HepG2 (cell line): ENCODE results near the gene ASH1L. TPM values are rescaled to one million over a fixed set of nuclear protein-coding genes. Genes with fewer than 3 reads are reported as not detected.

Source experiments
- HNF4A ChIP-seq: sonication (generic); formaldehyde crosslinking; IDR thresholded peaks from 2 replicates; pipeline ENCODE4 v1.4.0; 2020; ENCODE audit warnings: missing genetic modification reagents
- KDM5B ChIP-seq: sonication (generic); formaldehyde crosslinking; IDR thresholded peaks from 2 replicates; pipeline ENCODE4 v1.4.0; 2020; ENCODE audit warnings: missing genetic modification reagents, mild to moderate bottlenecking, borderline replicate concordance
- PITX1 ChIP-seq: sonication (generic); formaldehyde crosslinking; IDR thresholded peaks from 2 replicates; pipeline ENCODE4 v1.5.1; 2020; ENCODE audit warnings: mild to moderate bottlenecking, missing genetic modification reagents
- RARA ChIP-seq: IDR thresholded peaks from 2 replicates; pipeline ENCODE4 v1.6.1; 2016; ENCODE audit warnings: missing genetic modification reagents, missing compliant biosample characterization
- ZNF629 ChIP-seq: sonication (generic); formaldehyde crosslinking; conservative IDR thresholded peaks from 2 replicates; pipeline ENCODE4 v1.5.0; 2020; ENCODE audit warnings: missing genetic modification reagents
- ZNF878 ChIP-seq: sonication (generic); formaldehyde crosslinking; IDR thresholded peaks from 2 replicates; pipeline ENCODE4 v1.8.1; 2023; ENCODE audit warnings: mild to moderate bottlenecking, missing genetic modification reagents, moderate library complexity
- polyA plus RNA-seq, 8 experiments: library from polyadenylated mRNA; depleted of rRNA in 3 of 8; stranded (reverse) in 7 of 8; unstranded in 1 of 8; fragments of >200 nt; fragmentation: Illumina TruSeq in 4 of 8; extraction: Trizol in 4 of 8; gene quantifications; 2 replicates each; pipeline versions ENCODE4 v1.2.1 to v1.2.3, GENCODE V29; 2011 to 2016; ENCODE audit warnings: low read depth in 4 of 8, missing spikeins in 1 of 8, mixed read lengths in 1 of 8; ENCODE audit not compliant: insufficient read depth in 1 of 8
- total RNA-seq, 5 experiments: library from RNA; depleted of rRNA; stranded (reverse); fragments of >200 nt; fragmentation: Illumina TruSeq; extraction: Trizol; gene quantifications; 2 replicates each; pipeline ENCODE4 v1.2.3, GENCODE V29; 2016; ENCODE audit warnings: low read depth in 1 of 5
- TF ChIP-seq, protein P1 (sequence below), 2 experiments: sonication (generic) in 1 of 2; formaldehyde crosslinking in 1 of 2; IDR thresholded peaks; 2 replicates each; pipeline versions ENCODE4 v1.6.1 to v1.9.0; 2014 to 2022; ENCODE audit warnings: antibody characterized with exemption in 1 of 2, borderline replicate concordance in 1 of 2, inconsistent platforms in 1 of 2, low read depth in 1 of 2, missing genetic modification reagents in 1 of 2
- TF ChIP-seq, protein P2 (sequence below): IDR thresholded peaks from 2 replicates; pipeline ENCODE4 v1.6.1; 2016; ENCODE audit warnings: low read depth
- TF ChIP-seq, protein P3 (sequence below): sonication (generic); formaldehyde crosslinking; IDR thresholded peaks from 2 replicates; pipeline ENCODE4 v1.5.0; 2020; ENCODE audit warnings: missing genetic modification reagents
- TF ChIP-seq, protein P4 (sequence below): sonication (generic); formaldehyde crosslinking; IDR thresholded peaks from 2 replicates; pipeline ENCODE4 v1.4.0; 2020; ENCODE audit warnings: missing genetic modification reagents
- TF ChIP-seq, protein P5 (sequence below): sonication (generic); formaldehyde crosslinking; IDR thresholded peaks from 2 replicates; pipeline ENCODE4 v1.8.1; 2022; ENCODE audit warnings: low read depth, mild to moderate bottlenecking, missing genetic modification reagents
- TF ChIP-seq, protein P6 (sequence below): sonication (generic); formaldehyde crosslinking; IDR thresholded peaks from 2 replicates; pipeline ENCODE4 v1.5.1; 2020; ENCODE audit warnings: missing genetic modification reagents, mild to moderate bottlenecking, borderline replicate concordance

The ASH1L gene
- total and polyA plus RNA-seq, 2 of the 13 experiments (the other 11 are each of a cell fraction or from before 2014, with no cell fraction given): 10.2 to 15.3 TPM

DNA sequence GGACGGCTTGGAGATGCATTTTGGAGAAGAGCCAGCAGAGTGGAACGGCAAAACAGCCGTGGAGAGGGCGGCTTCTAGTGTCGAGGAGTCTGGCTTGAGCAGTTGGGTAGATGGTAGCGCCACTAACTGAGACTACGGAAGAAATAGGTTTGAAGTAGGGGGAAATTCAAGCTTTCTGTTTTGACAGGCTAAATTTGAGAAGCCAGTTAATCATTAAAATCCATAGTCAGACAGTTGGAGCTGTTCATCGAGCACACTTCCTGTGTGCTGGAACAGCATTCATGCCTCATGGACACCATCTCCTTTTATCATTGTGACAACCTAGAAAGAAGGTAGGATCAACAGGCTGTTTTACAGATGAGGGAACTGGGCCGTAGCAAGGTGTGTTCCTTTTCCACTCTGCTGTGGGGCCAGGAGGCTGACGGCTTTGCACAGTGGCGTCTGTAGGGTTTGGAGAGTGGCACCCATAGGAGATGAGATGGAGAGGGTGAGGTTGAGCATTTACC, 258.0 kb downstream of the ASH1L start (continued):
- TF ChIP-seq, protein P1, sequence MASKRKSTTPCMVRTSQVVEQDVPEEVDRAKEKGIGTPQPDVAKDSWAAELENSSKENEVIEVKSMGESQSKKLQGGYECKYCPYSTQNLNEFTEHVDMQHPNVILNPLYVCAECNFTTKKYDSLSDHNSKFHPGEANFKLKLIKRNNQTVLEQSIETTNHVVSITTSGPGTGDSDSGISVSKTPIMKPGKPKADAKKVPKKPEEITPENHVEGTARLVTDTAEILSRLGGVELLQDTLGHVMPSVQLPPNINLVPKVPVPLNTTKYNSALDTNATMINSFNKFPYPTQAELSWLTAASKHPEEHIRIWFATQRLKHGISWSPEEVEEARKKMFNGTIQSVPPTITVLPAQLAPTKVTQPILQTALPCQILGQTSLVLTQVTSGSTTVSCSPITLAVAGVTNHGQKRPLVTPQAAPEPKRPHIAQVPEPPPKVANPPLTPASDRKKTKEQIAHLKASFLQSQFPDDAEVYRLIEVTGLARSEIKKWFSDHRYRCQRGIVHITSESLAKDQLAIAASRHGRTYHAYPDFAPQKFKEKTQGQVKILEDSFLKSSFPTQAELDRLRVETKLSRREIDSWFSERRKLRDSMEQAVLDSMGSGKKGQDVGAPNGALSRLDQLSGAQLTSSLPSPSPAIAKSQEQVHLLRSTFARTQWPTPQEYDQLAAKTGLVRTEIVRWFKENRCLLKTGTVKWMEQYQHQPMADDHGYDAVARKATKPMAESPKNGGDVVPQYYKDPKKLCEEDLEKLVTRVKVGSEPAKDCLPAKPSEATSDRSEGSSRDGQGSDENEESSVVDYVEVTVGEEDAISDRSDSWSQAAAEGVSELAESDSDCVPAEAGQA (IDR thresholded peaks at IDR 0.05; ENCODE audit: low read depth): no peak
- TF ChIP-seq, protein P1 (CRISPR knock-in tag; IDR thresholded peaks at IDR 0.05; ENCODE audit: borderline replicate concordance): no peak
- TF ChIP-seq, protein P2, sequence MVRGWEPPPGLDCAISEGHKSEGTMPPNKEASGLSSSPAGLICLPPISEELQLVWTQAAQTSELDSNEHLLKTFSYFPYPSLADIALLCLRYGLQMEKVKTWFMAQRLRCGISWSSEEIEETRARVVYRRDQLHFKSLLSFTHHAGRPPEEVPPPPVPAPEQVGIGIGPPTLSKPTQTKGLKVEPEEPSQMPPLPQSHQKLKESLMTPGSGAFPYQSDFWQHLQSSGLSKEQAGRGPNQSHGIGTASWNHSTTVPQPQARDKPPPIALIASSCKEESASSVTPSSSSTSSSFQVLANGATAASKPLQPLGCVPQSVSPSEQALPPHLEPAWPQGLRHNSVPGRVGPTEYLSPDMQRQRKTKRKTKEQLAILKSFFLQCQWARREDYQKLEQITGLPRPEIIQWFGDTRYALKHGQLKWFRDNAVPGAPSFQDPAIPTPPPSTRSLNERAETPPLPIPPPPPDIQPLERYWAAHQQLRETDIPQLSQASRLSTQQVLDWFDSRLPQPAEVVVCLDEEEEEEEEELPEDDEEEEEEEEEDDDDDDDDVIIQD (CRISPR knock-in tag): no peak
- TF ChIP-seq KDM5B (CRISPR knock-in tag) (no peak), ZNF878 (CRISPR knock-in tag) (no peak; the same call in 1 of the 2 replicates), RARA (CRISPR knock-in tag) (no peak), ZNF629 (CRISPR knock-in tag) (no peak), HNF4A (CRISPR knock-in tag) (no peak), PITX1 (CRISPR knock-in tag) (peak; percentile 14; the same call in 1 of the 2 replicates)
- TF ChIP-seq, protein P3, sequence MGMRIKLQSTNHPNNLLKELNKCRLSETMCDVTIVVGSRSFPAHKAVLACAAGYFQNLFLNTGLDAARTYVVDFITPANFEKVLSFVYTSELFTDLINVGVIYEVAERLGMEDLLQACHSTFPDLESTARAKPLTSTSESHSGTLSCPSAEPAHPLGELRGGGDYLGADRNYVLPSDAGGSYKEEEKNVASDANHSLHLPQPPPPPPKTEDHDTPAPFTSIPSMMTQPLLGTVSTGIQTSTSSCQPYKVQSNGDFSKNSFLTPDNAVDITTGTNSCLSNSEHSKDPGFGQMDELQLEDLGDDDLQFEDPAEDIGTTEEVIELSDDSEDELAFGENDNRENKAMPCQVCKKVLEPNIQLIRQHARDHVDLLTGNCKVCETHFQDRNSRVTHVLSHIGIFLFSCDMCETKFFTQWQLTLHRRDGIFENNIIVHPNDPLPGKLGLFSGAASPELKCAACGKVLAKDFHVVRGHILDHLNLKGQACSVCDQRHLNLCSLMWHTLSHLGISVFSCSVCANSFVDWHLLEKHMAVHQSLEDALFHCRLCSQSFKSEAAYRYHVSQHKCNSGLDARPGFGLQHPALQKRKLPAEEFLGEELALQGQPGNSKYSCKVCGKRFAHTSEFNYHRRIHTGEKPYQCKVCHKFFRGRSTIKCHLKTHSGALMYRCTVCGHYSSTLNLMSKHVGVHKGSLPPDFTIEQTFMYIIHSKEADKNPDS (CRISPR knock-in tag): no peak
- TF ChIP-seq, protein P4, sequence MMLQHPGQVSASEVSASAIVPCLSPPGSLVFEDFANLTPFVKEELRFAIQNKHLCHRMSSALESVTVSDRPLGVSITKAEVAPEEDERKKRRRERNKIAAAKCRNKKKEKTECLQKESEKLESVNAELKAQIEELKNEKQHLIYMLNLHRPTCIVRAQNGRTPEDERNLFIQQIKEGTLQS (CRISPR knock-in tag): no peak
- TF ChIP-seq, protein P5, sequence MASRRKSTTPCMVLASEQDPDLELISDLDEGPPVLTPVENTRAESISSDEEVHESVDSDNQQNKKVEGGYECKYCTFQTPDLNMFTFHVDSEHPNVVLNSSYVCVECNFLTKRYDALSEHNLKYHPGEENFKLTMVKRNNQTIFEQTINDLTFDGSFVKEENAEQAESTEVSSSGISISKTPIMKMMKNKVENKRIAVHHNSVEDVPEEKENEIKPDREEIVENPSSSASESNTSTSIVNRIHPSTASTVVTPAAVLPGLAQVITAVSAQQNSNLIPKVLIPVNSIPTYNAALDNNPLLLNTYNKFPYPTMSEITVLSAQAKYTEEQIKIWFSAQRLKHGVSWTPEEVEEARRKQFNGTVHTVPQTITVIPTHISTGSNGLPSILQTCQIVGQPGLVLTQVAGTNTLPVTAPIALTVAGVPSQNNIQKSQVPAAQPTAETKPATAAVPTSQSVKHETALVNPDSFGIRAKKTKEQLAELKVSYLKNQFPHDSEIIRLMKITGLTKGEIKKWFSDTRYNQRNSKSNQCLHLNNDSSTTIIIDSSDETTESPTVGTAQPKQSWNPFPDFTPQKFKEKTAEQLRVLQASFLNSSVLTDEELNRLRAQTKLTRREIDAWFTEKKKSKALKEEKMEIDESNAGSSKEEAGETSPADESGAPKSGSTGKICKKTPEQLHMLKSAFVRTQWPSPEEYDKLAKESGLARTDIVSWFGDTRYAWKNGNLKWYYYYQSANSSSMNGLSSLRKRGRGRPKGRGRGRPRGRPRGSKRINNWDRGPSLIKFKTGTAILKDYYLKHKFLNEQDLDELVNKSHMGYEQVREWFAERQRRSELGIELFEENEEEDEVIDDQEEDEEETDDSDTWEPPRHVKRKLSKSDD (CRISPR knock-in tag): no peak
- TF ChIP-seq, protein P6, sequence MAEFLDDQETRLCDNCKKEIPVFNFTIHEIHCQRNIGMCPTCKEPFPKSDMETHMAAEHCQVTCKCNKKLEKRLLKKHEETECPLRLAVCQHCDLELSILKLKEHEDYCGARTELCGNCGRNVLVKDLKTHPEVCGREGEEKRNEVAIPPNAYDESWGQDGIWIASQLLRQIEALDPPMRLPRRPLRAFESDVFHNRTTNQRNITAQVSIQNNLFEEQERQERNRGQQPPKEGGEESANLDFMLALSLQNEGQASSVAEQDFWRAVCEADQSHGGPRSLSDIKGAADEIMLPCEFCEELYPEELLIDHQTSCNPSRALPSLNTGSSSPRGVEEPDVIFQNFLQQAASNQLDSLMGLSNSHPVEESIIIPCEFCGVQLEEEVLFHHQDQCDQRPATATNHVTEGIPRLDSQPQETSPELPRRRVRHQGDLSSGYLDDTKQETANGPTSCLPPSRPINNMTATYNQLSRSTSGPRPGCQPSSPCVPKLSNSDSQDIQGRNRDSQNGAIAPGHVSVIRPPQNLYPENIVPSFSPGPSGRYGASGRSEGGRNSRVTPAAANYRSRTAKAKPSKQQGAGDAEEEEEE (CRISPR knock-in tag): no peak
